PC-3 (cell line): ENCODE measurements around the gene SHQ1. TPM values are rescaled to one million over a fixed set of nuclear protein-coding genes. Genes with fewer than 3 reads are reported as not detected.

Experiments used
- ATAC-seq: fragments of 200-7000 bp; cut with Tn5 transposase; 2 replicates; pipeline ENCODE4 v1.9.1; 2020; ENCODE audit warnings: mild to moderate bottlenecking, moderate library complexity
- BruUV-seq: library from RNA; stranded (reverse); fragments of 400-500 nt; replicated peaks from 2 replicates; lab custom pipeline; 2021; lab: Mats Ljungman, UMichigan
- CTCF ChIA-PET: fragments of 300-600 bp; sonication (Branson Sonifier 250); formaldehyde crosslinking; loops from one replicate; lab custom pipeline; 2022; ENCODE audit warnings: antibody characterized with exemption; lab: Charles Lee
- POLR2A ChIA-PET: fragments of 300-600 bp; sonication (Branson Sonifier 250); formaldehyde crosslinking; loops from one replicate; lab custom pipeline; 2022; ENCODE audit warnings: antibody characterized with exemption; ENCODE audit not compliant: unreplicated experiment; lab: Charles Lee
- DNase-seq: peaks from one replicate; pipeline ENCODE4 v3.0.0-alpha.2; 2015
- H2AFZ ChIP-seq: fragments of 300-600 bp; sonication (generic); 2 replicates; pipeline ENCODE4 v1.6.0; 2016; ENCODE audit warnings: antibody characterized with exemption, low read length
- H3F3A ChIP-seq: fragments of 300-600 bp; sonication (generic); one replicate; pipeline ENCODE4 v1.6.0; 2017; ENCODE audit warnings: antibody characterized with exemption, low read length, control low read depth, mild to moderate bottlenecking; ENCODE audit not compliant: unreplicated experiment
- H3K27ac ChIP-seq: fragments of 300-600 bp; sonication (generic); 2 replicates; pipeline ENCODE4 v1.5.1; 2016; ENCODE audit warnings: mild to moderate bottlenecking, low read length
- H3K27me3 ChIP-seq: fragments of 300-600 bp; sonication (generic); 2 replicates; pipeline ENCODE4 v1.6.1; 2016; ENCODE audit warnings: low read length, mixed read lengths
- H3K36me3 ChIP-seq: fragments of 300-600 bp; sonication (generic); 2 replicates; pipeline ENCODE4 v1.6.1; 2016; ENCODE audit warnings: low read depth, mixed run types, low read length, mixed read lengths
- H3K4me1 ChIP-seq: fragments of 300-600 bp; sonication (generic); 2 replicates; pipeline ENCODE4 v1.5.1; 2016; ENCODE audit warnings: low read length; ENCODE audit not compliant: insufficient read depth
- H3K4me2 ChIP-seq: fragments of 300-600 bp; sonication (generic); 2 replicates; pipeline ENCODE4 v1.6.0; 2016; ENCODE audit warnings: low read length
- H3K4me3 ChIP-seq: fragments of 300-600 bp; sonication (generic); 2 replicates; pipeline ENCODE4 v1.5.1; 2016; ENCODE audit warnings: mild to moderate bottlenecking, low read length, mixed read lengths
- H3K79me2 ChIP-seq: fragments of 300-600 bp; sonication (generic); 2 replicates; pipeline ENCODE4 v1.6.1; 2017; ENCODE audit warnings: low read length, mixed read lengths
- H3K9ac ChIP-seq: fragments of 300-600 bp; sonication (generic); 2 replicates; pipeline ENCODE4 v1.6.0; 2016; ENCODE audit warnings: mild to moderate bottlenecking, low read length
- H3K9me2 ChIP-seq: fragments of 300-600 bp; sonication (generic); replicated peaks from 2 replicates; pipeline ENCODE4 v1.6.1; 2016; ENCODE audit warnings: mixed run types, low read length, mixed read lengths
- H3K9me3 ChIP-seq: fragments of 300-600 bp; sonication (generic); 2 replicates; pipeline ENCODE4 v1.6.1; 2016; ENCODE audit warnings: low read length, mixed read lengths
- H4K20me1 ChIP-seq: fragments of 300-600 bp; sonication (generic); 2 replicates; pipeline ENCODE4 v1.6.1; 2016; ENCODE audit warnings: low read length, mixed read lengths
- EZH2 ChIP-seq: fragments of 300-600 bp; sonication (generic); IDR thresholded peaks from one replicate; pipeline ENCODE4 v1.6.1; 2017; ENCODE audit warnings: antibody characterized with exemption, mild to moderate bottlenecking, low read length; ENCODE audit not compliant: unreplicated experiment
- EZH2phosphoT487 ChIP-seq: fragments of 300-600 bp; sonication (generic); IDR thresholded peaks from 2 replicates; pipeline ENCODE4 v1.6.1; 2018; ENCODE audit warnings: mild to moderate bottlenecking, antibody characterized with exemption, low read length, borderline replicate concordance
- intact Hi-C: fragments of 100-400 bp; cut with micrococcal nuclease; formaldehyde crosslinking; loops from 2 replicates; pipeline ENCODE4 v1.9.0; 2023
- total RNA-seq: library from RNA; depleted of rRNA; stranded (reverse); fragments of >200 nt; gene quantifications from 2 replicates; pipeline ENCODE4 v1.2.3, GENCODE V29; 2014
- TF ChIP-seq, protein P1 (sequence below): fragments of 300-600 bp; sonication (generic); conservative IDR thresholded peaks from 2 replicates; pipeline ENCODE4 v1.5.1; 2017; ENCODE audit warnings: antibody characterized with exemption, low read depth, mild to moderate bottlenecking, low read length

The SHQ1 gene
- total RNA-seq, 1 experiment from 2014 or later, result 19.6 TPM

DNA sequence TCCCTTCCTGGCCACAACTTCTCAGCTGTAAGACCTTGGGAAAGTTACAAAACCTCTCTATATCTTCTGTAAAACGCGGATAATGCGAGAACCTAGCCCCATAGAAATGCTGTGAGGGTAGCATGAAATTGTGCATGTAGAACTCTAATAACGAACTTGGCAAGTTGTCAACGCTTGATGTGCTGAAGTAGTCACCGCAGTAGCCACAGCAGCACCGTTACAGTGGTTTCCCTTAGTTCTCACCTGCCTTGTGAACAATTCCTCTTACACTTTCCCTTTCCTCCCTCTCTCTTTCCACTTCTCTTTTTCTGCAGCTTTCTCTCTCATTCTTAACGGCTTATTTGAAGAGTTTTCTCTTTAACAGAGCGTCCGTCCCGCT, 447 bp upstream of the SHQ1 start:
- 0 out of 2 replicates have a peak, but pooled peaks cover 6% of the 10 kb centered on the region for H4K20me1 ChIP-seq
- H3K9me2 ChIP-seq, result no peaks in the 10 kb centered on the region
- DNase-seq (no peak), ATAC-seq (peak; percentile 33)
- BruUV-seq, result no TSS peak
- TF ChIP-seq, protein P1, sequence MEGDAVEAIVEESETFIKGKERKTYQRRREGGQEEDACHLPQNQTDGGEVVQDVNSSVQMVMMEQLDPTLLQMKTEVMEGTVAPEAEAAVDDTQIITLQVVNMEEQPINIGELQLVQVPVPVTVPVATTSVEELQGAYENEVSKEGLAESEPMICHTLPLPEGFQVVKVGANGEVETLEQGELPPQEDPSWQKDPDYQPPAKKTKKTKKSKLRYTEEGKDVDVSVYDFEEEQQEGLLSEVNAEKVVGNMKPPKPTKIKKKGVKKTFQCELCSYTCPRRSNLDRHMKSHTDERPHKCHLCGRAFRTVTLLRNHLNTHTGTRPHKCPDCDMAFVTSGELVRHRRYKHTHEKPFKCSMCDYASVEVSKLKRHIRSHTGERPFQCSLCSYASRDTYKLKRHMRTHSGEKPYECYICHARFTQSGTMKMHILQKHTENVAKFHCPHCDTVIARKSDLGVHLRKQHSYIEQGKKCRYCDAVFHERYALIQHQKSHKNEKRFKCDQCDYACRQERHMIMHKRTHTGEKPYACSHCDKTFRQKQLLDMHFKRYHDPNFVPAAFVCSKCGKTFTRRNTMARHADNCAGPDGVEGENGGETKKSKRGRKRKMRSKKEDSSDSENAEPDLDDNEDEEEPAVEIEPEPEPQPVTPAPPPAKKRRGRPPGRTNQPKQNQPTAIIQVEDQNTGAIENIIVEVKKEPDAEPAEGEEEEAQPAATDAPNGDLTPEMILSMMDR, result no peak
- no peak for TF ChIP-seq EZH2
- no peak for TF ChIP-seq EZH2phosphoT487
- ChIA-PET CTCF (no interaction called here), POLR2A (no interaction called here)
- peak overlapping the region; percentile 93 for H3K4me3 ChIP-seq
- H3K4me1 ChIP-seq, result peaks cover 28% of the 10 kb centered on the region
- H3K79me2 ChIP-seq, result peaks cover 44% of the 10 kb centered on the region
- no peaks in the 10 kb centered on the region for H3K9me3 ChIP-seq
- H3K36me3 ChIP-seq, result peaks cover 3% of the 10 kb centered on the region; the same call in 1 of the 2 replicates
- no peaks in the 10 kb centered on the region for H3F3A ChIP-seq
- intact Hi-C loops, result loop anchor here (5.0 kb wide), 1 partner anchor 149 kb away; the partner anchor contains the start of gene PPP4R2
- H3K4me2 ChIP-seq, result peak overlapping the region; percentile 92
- H3K27ac ChIP-seq, result no peak overlapping the region
- peak overlapping the region; percentile 99 for H2AFZ ChIP-seq
- H3K27me3 ChIP-seq, result no peaks in the 10 kb centered on the region
- no peak overlapping the region for H3K9ac ChIP-seq

DNA sequence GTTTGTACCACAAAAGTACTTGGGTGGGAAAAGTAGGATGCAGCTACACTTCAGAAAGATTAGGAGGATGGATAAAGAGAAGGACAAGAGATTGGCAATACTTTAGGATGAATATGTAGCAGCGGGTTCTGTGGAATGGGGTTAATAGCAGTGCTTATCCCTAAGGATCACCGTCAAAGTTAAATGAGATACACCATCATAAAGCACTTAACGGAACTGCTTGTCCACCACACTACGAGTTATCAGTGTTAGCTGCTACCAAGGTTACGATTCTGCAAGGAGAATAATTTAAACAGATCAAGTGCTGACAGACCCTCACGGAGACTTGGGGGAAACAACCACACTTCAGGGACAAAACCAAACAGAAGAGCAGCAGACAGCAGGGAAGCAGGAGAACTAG, 963 bp downstream of the SHQ1 start:
- no peak for TF ChIP-seq EZH2
- TF ChIP-seq, protein P1, result no peak
- TF ChIP-seq EZH2phosphoT487, result no peak

DNA sequence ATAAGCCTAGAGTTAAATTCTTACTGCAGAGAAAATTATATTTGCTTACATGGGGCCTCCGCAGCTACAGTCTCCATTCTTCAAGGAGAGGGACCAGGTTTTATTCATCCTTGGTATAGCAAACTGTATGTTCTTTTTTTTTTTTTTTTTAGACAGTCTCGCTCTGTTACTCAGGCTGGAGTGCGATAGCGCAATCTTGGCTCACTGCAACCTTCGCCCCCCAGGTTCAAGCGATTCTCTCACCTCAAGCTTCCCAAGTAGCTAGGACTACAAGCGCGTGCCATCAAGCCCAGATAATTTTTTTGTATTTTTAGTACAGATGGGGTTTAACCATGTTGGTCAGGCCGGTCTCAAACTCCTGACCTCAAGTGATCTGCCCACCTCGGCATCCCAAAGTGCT, 2.1 kb downstream of the SHQ1 start:
- POLR2A ChIA-PET, result interaction anchor here (0.5 kb wide), 1 partner anchor 109 kb away, joined by 6 read pairs; no protein-coding TSS in a partner anchor
- no peak overlapping the region for H3K9ac ChIP-seq
- peaks cover 16% of the 10 kb centered on the region for H3K36me3 ChIP-seq
- no TSS peak for BruUV-seq
- H3K9me2 ChIP-seq, result no peaks in the 10 kb centered on the region
- TF ChIP-seq EZH2 (no peak), EZH2phosphoT487 (no peak)
- TF ChIP-seq, protein P1, result no peak
- no peaks in the 10 kb centered on the region for H3K9me3 ChIP-seq
- H3K4me2 ChIP-seq, result peak overlapping the region; percentile 92
- peak overlapping the region; percentile 93; the same call in 1 of the 2 replicates for H3K4me3 ChIP-seq
- no peak overlapping the region for H2AFZ ChIP-seq
- H3K27me3 ChIP-seq, result no peaks in the 10 kb centered on the region
- H3K4me1 ChIP-seq, result peaks cover 28% of the 10 kb centered on the region
- CTCF ChIA-PET, result interaction anchor here (0.7 kb wide), 1 partner anchor 95 kb away, joined by 3 read pairs; no protein-coding TSS in a partner anchor
- no peak for DNase-seq
- intact Hi-C loops, result loop anchor here (5.0 kb wide), 1 partner anchor 151 kb away; the partner anchor contains the start of gene PPP4R2
- ATAC-seq, result no peak
- no peak overlapping the region for H3K27ac ChIP-seq
- H4K20me1 ChIP-seq, result 0 out of 2 replicates have a peak, but pooled peaks cover 6% of the 10 kb centered on the region
- H3F3A ChIP-seq, result no peaks in the 10 kb centered on the region
- H3K79me2 ChIP-seq, result peaks cover 52% of the 10 kb centered on the region

More for the DNA sequence above, 963 bp downstream of the SHQ1 start:
- Histone ChIP-seq H2AFZ (peak overlapping the region; percentile 99), H3K4me2 (peak overlapping the region; percentile 92), H3K9ac (peak overlapping the region; percentile 82), H3K9me2 (no peaks in the 10 kb centered on the region), H3K27me3 (no peaks in the 10 kb centered on the region), H3K4me1 (peaks cover 28% of the 10 kb centered on the region), H4K20me1 (0 out of 2 replicates have a peak, but pooled peaks cover 6% of the 10 kb centered on the region), H3K79me2 (peaks cover 52% of the 10 kb centered on the region), H3K27ac (no peak overlapping the region), H3K4me3 (peak overlapping the region; percentile 93), H3F3A (no peaks in the 10 kb centered on the region), H3K36me3 (peaks cover 6% of the 10 kb centered on the region; the same call in 1 of the 2 replicates), H3K9me3 (no peaks in the 10 kb centered on the region)
- BruUV-seq, result no TSS peak
- no peak for DNase-seq
- no peak for ATAC-seq
- intact Hi-C loops, result loop anchor here (5.0 kb wide), 1 partner anchor 150 kb away; the partner anchor contains the start of gene PPP4R2
- ChIA-PET POLR2A (no interaction called here), CTCF (no interaction called here)
